HG02981 (cell line): ENCODE data around the gene MACROD1.

Experiments
- ATAC-seq: cut with Tn5 transposase; IDR thresholded peaks from one replicate; pipeline ENCODE4 v1.9.1; 2021; ENCODE audit warnings: mild to moderate bottlenecking, moderate library complexity; ENCODE audit not compliant: unreplicated experiment

MACROD1 gene

GRCh38 chr11:64037027-64037634 is 128.8 kb downstream of the MACROD1 start:
- no peak for ATAC-seq

DNA sequence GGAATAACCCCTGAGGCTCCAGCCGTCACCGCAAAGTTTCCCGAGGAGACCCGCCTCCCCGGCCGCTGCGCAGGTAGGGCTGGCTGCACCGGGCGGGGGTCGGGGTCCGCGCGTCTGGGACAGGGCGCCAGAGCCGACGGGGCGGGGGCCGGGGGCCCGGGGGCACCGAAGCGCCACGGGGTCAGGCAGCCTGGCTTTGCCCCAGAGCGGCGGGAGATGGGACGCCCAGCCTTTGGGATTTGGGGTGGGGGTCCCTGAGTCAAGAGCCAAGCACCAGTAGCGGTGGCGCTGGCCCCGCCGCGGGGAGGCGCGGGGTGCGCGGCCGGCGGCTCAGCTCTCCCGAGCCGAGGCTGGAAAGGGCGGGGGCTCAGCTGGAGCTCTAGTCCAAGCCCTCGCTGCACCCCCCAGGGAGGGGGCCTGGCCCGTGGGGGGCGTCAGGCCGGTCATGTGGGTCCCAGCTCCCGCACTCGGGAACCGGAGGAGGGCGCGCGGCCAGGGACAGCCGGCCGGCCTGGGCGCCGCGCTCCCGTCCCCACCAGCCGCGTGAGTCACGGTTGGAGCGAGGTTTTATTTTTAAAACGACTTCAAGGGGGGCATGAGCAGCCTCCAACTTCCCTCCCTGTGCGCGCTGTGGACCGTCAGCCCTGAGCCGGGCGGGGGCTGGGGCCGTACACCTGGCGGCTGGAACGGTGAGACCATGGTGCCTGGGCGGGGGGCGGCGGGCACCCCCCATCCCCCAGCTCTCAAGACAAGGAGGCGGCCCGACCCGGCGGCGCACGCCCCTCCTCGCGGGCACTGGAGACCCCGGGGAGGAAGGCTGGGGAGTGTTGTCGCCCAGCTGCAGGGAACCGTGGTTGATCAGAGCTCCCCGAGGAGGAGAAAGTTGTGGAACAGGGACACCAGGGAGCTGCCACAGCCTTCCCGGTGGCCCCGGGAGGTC is 129.6 kb downstream of the MACROD1 start:
- no peak for ATAC-seq

- no peak for ATAC-seq
These were observed 130.3 kb downstream of the MACROD1 start, which contains the start of gene FLRT1 for GRCh38 chr11:64035576-64035975. Gene FLRT1, plus strand, starts transcription at chr11:64035931. Its CDS starts 80,337 bp downstream, at chr11:64116268.

- ATAC-seq = no peak
These were observed 130.8 kb downstream of the MACROD1 start for GRCh38 chr11:64035081-64035524.

DNA sequence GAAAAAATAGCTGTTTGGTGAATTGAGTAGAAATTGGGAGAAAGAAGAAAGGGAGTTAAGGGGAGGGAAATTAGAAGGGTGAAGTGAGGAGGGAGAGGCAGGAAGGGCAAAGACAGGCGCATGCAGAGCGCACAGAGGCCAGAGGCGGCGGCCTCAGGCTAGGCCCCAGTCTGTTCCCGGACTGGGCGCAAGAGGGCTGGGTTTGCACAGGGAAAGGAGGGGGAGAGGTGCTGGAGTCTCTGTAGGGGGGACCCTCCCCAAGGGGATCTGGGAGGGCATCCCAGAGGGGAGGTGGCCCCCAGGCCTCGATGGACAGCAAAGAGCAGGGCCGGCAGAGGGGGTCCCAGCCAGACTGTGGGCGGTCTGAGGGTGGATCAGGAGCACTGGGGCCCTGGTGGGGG is 131.5 kb downstream of the MACROD1 start:
- ATAC-seq = no peak

DNA sequence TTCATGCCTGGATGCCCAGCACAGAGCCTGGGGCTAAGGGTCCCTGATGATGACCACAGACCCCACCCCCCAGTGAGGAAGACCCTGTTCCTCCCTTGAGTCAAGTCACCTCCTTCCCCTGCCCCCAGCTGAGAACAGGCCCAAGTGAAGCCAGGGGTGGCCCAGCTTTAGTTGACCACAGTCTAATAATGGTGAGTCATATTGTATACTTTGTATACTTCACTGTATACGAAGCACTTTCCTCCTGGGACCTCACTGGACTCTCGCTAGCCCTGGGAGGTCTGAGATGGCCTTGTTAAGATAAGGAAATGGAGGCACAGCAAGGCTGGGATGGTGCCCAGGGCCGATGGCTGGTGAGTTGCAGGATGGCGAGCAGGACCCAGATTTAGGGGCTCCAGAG is 133.9 kb downstream of the MACROD1 start:
- no peak for ATAC-seq

DNA sequence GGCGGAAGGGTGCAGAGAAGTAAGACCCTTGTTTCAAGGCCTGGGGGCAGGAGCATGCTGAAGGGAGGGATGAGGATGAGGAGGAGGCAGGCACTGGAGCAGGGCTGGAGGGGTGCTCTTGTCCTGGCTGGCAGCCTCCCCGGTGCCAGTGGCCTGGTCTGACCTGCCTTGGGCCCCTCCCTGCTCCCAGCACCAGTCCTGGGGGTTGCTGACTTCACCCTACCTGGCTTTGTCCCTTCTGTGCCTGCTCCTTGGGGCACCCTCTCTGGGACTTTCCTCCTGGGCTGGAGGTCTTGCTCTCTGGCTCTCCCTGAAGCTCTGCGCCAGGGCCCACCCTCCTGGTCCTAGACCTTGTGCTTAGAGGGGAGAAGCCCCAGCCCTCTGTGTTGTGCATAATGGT is 134.9 kb downstream of the MACROD1 start:
- ATAC-seq = no peak

GRCh38 chr11:64029773-64030172 is 136.1 kb downstream of the MACROD1 start:
- ATAC-seq = no peak

DNA sequence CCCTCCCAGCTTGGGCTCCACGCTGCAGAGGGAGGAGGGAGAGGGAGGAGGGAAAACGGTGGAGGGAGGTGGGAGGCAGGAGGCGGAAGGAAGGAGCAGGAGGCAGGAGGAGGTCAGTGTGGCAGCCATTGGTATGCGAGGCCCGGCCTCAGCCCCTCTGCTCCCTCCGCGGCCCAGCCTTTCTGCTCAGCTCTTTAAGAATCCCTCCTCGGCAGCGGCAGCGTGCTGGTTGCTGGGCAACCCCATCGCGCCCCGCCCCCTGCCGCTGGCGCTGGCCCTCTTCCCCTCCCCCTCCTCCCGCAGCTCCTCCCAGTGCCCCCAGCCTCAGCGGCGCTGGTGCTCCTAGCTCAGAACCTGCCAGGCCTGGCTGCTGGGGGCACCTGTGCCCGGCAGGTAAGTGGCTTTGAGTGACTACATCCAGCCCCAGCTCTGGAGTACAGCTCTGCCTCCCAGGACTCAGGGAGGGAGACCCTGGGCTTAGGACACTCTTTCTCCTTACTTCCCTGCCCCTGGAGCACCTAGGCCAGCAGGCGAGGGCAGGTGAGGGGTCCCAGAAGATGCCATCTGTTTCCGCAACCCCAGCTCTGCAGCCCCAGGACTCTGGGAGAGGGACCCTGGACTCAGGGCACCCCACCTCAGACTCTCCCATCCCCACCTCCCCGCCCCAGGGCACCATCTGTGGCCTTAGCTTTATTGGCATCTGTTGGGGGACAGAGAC is 137.4 kb downstream of the MACROD1 start:
- no peak for ATAC-seq

DNA sequence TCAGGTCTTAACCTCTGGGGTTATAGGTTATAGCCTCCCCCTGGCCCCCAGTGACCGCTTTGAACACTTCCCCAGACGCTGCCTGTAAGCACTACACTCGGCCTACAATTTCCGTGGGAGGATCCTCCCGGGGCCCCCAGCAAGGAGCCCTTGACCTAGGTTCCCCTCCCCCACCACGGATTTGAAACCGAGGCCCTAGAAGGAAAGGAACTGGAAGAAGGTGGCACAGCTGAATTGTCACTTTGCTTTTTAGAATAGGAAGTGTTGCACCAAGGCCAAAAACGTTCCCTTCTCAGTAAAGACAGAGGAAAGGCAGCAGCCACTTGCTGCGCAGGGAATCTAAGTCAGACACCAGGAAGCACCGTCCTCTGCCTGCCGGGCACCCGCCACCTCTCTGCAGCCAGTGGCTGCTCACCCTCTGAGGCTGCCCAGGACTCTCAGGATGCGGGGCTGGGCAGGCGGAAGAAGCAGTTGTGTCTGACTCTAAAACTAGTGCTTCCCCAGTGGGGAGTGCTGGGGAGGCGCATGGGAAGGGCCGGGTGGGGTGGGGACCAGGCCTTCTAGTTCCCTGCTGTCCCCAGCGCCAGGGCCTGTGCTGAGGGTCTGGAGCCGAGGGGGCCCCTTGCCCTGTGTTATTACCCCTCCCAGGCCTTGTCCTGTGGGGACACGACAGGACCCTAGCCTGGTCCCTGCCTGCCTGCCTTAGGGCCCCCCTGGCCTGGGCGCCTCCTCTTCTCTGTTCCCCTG is 138.1 kb downstream of the MACROD1 start:
- no peak for ATAC-seq

GRCh38 chr11:64026575-64027205 is 139.2 kb downstream of the MACROD1 start:
- no peak for ATAC-seq

- no peak for ATAC-seq
These were observed 140.7 kb downstream of the MACROD1 start for GRCh38 chr11:64025205-64025604.

DNA sequence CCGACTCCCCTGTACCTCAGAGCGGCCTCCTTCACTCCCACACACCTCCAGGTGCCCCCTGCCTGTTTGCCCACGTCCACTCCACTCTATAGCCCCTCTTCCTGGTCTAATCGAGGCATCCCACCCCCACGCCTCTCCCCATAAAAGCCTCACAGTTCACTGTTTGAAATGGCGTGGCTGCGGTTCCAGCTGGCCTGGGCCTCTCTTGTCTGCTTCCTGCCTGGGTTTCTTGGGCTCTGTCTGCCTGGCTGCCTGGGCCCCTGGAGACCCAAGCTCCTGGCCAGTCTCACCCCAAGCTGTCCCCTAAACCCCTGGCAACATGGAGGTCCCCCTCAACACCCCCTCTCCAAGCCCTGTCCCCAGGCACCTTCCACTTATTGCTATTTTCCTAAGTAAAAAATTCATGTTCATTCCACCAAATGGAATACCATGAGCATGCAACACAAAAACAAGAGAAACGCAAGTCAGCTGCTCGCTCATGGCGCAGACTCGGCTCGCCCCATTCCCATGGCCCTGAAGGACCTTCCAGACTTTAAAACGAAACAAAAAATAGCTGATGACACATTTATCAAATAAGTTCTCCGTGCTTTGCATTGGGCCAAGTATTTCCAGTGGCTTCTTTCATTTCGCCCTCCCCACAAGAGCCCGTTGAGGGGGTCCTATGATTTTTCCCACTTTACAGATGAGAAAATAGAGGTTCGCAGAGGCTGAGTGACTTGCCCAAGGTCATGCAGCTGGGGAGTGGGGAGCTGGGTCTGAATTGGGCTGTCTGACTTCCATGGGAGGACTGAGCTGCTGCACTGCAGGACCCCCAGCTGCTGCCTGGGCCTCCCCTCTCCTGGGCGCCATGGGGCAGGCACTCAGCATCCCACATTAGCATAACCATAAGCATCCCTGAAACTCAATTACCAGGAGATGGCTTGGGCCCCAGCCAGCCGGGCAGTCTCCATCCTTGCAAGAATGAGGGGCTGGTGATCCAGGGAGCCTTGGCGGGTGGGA is 141.9 kb downstream of the MACROD1 start:
- no peak for ATAC-seq

DNA sequence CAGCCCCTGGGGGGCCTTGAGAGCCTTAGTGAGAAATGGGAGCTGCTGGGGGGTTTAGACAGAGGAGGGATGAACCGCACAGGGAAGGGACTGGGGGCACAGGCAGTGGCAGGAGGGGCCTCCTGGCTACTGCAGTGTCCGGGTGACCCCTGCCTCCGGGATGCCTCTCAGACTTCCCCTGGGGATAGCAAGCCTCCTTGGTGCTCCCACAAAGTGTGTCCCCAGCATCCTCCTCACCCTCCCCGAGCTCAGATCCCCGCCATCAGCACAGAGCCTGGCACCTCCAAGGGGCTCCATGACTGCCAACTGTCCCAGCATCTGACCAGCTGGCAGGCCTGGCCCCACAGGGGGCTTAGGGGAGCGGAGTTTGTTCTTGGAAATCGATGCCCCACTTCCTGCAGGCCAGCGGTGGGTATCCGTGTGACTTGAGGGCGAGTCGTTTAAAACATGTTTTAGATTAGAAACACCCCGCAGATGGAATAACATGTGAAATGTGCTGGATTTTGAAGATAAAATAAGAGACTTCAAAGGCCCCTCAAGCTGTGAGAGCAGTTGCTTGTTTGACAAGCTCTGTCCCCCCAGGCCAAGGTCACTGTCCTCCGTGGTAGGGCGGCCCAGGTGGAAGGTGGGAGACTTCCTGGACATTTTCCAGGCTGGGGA is 143.7 kb downstream of the MACROD1 start:
- ATAC-seq = no peak

DNA sequence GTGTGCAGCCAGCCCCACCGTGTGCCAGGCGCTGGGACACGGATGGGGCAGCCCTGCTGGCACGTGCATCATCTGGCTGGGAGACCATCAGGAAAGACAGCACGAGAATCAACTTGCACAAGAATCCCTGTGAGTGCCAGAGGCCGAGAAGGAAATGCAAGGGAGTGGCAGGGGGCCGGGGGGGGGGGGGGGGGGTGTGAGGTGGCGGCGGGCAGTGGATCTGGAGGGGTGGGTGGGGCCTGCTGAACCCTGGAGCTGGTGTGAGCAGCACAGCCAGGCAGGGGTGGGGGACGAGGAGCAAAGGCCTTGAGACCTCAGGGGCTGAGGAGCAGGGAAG is 144.2 kb downstream of the MACROD1 start:
- no peak for ATAC-seq

GRCh38 chr11:64020976-64021756 is 144.7 kb downstream of the MACROD1 start:
- no peak for ATAC-seq

DNA sequence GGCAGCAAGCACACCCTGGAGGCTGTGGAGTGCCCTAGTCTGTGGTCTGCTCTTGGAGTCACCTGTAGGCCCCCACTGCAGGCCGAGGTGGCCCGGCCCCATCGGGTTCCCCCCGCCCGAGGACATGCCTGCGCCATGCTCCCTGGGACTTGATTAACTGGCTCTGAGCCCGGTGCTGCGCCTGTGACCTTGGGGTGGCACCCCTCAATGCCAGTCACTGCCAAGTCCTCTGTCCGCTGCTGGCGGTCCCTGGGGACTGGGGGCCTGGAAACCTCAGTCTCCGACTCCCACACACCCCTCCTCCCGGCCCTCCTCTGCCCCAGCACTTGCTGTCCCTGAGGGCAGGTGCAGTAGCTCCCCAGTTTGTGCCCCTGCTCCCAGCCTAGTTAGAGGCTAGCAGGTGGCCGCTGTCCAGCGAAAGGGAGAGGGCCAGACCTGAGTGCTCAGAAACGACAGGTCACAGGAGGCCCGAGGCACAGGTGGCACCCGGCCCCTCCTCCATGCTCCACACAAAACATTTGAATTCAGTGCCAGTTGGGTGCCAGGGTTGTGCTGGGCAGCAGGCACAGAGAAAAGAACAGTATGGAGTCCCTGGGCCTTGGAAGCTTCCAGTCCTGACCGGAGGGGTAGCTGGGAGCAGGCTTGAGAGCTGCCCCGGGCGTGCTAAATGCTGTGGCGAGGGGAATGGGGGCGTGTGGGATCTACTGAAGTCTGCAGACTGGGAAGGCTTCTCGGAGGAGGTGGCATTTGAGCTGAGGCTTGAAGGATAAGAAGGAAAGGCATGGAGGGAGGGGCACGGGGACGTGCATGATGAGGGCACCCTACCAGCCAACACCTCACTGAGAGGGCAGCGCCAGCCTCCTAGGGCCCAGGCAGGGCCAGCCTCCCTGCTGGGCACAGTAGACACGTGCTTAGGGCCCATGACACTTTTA is 146.5 kb downstream of the MACROD1 start:
- no peak for ATAC-seq
